Measurements from ENCODE around the gene MTA3.
"Not testable (repeated sequence)": the region's sequence is repeated elsewhere in the genome, so short reads cannot be mapped to it uniquely, and the experiment has no call there.

The MTA3 gene

DNA sequence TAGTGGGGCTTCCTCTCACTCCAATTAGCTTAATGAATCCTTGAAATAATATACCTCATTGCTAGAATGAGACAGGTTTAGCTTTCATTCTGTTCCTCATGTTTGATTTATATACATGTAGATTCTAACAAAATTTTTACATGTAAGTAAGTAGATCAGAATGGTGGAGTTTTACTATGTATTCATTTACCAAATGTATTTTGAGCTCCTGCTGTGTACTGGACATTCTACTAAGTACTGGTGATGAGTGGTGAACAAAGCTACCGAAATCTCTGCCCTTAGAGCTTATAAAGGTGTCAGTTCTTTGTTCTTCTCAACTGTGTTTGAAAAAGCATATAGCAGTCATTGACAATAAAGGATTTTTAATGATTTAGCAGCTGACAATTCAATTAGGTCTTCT, 19.7 kb downstream of the MTA3 start:
- no peak for DNase-seq (ENCODE audit: low read depth)
- TF ChIP-seq, protein P1, sequence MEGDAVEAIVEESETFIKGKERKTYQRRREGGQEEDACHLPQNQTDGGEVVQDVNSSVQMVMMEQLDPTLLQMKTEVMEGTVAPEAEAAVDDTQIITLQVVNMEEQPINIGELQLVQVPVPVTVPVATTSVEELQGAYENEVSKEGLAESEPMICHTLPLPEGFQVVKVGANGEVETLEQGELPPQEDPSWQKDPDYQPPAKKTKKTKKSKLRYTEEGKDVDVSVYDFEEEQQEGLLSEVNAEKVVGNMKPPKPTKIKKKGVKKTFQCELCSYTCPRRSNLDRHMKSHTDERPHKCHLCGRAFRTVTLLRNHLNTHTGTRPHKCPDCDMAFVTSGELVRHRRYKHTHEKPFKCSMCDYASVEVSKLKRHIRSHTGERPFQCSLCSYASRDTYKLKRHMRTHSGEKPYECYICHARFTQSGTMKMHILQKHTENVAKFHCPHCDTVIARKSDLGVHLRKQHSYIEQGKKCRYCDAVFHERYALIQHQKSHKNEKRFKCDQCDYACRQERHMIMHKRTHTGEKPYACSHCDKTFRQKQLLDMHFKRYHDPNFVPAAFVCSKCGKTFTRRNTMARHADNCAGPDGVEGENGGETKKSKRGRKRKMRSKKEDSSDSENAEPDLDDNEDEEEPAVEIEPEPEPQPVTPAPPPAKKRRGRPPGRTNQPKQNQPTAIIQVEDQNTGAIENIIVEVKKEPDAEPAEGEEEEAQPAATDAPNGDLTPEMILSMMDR (IDR thresholded peaks at IDR 0.05; ENCODE audit: control insufficient read depth, extremely low read depth, insufficient read depth) = no peak
- no peak overlapping the region for H3K4me3 ChIP-seq (ENCODE audit: low read depth, low read length)

DNA sequence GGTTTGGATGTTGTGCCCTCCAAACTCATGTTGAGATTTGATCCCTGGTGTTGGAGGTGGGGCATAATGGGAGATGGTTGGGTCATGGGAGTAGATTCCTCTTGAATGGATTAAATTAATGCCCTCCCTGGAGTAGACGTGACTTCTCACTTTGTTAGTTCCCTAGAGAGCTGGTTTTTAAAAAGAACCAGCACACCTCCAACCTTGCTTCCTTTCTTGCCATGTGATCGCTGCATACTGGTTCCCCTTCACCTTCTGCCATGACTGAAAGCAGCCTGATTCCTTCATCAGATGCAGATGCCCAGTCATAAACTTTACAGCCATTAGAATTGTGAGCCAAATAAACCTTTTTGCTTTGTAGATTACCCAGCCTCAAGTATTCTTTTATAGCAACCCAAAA, 21.7 kb downstream of the MTA3 start:
- TF ChIP-seq, protein P1 (IDR thresholded peaks at IDR 0.05; ENCODE audit: control insufficient read depth, extremely low read depth, insufficient read depth) = no peak
- H3K4me3 ChIP-seq (ENCODE audit: low read depth, low read length) = no peak overlapping the region
- DNase-seq (ENCODE audit: low read depth) = no peak

DNA sequence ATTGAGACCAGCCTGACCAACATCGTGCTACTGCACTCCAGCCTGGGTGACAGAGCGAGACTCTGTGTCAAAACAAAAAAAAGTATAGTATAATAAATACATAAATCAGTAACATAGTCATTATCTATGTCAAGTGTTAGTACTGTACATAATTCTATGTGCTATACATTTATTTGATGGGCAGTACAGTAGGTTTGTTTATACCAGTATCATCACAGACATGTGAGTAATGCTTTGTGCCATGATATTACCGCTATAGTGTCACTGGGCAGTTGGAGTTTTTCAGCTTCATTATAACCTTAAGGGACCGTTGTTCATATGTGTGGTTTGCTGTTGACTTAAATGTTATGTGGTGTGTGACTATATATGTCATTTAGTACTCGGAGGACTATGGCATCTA, 24.9 kb downstream of the MTA3 start:
- no peak for DNase-seq (ENCODE audit: low read depth)
- no peak overlapping the region for H3K4me3 ChIP-seq (ENCODE audit: low read depth, low read length)
- TF ChIP-seq, protein P1 (IDR thresholded peaks at IDR 0.05; ENCODE audit: control insufficient read depth, extremely low read depth, insufficient read depth) = no peak

DNA sequence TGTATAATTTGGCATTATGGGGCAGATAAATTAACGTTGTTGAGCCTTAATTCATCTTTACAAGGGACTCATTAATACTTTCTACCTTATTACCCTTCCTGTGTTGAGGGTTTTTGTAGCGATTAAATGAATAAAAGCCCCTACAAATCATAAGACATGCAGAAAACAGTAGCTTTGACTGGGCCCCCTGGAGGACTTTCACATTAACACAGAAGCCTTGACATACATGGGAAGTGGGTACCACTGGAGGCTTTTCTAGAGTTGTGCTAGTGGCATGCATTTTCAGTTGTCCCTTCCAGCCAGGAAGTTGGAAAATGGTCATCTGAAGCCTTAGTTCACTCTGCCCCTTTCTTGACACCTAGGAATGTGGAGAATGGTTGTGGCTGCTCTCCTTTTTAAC, 30.2 kb downstream of the MTA3 start:
- DNase-seq (ENCODE audit: low read depth) = no peak

DNA sequence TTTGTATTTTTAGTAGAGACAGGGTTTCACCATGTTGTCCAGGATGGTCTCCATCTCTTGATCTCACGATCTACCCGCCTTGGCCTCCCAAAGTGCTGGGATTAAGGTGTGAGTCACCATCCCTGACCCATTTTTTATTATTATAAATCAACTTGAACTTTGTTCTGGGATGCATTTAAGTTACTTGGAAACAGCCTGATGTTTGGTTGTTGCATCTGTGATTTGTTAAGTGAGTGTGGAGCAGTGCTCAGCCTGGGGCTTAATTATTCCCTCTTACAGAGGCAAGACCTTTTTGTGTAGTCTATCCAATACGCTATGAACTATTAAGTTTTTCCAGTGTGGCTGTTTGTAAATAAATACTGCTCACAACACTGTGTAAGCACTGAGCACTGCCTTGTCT, 32.6 kb downstream of the MTA3 start:
- no peak for DNase-seq (ENCODE audit: low read depth)
- TF ChIP-seq, protein P1 (IDR thresholded peaks at IDR 0.05; ENCODE audit: control insufficient read depth, extremely low read depth, insufficient read depth) = no peak
- H3K4me3 ChIP-seq (ENCODE audit: low read depth, low read length) = no peak overlapping the region

More for the DNA sequence above, 30.2 kb downstream of the MTA3 start:
- H3K4me3 ChIP-seq (ENCODE audit: low read depth, low read length) = no peak overlapping the region
- TF ChIP-seq, protein P1 (IDR thresholded peaks at IDR 0.05; ENCODE audit: control insufficient read depth, extremely low read depth, insufficient read depth) = no peak

DNA sequence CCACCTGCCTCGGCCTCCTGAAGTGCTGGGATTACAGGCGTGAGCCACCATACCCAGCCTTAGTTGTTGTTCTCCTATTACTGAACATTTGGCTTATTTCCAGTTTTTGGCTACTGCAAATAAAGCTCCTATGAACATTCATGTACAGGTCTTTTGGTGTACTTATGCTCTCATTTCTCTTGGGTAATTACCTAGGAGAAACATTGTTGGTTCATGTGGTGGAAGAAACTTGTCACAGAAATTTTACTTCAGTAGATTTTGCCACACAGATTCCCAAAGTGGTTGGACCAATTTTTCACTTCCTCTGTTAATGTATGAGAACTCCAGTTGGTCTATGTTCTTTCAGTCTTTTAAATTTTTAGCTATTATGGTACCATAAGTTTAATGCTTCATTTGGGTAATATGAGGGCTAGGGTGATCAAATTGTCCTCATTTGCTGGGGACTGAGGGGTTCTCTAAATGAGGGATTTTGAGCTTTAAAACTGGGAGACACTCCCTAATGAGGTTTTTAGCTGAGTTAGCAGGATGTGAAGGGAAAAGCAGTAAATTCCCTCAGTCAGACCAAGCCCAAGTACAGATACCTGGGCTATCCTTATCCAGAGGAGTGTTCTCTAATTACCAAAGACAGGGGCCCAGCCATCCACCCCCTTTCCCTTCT, 33.9 kb downstream of the MTA3 start:
- H3K4me3 ChIP-seq (ENCODE audit: low read depth, low read length) = no peak overlapping the region
- TF ChIP-seq, protein P1 (IDR thresholded peaks at IDR 0.05; ENCODE audit: control insufficient read depth, extremely low read depth, insufficient read depth) = no peak
- peak; percentile 22 for DNase-seq (ENCODE audit: low read depth)

DNA sequence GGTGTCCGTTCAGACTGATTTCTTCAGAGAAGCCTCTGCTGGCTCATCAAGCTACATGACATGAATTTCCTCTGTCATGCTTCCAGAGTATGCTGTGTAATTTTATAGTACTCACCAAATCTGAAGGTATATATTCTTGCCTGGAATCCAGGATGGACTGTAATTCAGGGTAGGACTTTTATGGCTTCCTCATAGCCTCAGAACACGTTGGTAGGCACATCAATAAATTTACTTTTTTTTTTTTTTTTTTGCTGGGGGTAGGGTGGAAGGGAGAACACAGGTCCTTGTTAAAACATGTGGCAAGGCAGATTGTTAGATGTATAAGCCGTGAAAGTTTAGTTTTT, 34.4 kb downstream of the MTA3 start:
- H3K4me3 ChIP-seq (ENCODE audit: low read depth, low read length) = no peak overlapping the region
- TF ChIP-seq, protein P1 (IDR thresholded peaks at IDR 0.05; ENCODE audit: control insufficient read depth, extremely low read depth, insufficient read depth) = no peak
- no peak for DNase-seq (ENCODE audit: low read depth)

DNA sequence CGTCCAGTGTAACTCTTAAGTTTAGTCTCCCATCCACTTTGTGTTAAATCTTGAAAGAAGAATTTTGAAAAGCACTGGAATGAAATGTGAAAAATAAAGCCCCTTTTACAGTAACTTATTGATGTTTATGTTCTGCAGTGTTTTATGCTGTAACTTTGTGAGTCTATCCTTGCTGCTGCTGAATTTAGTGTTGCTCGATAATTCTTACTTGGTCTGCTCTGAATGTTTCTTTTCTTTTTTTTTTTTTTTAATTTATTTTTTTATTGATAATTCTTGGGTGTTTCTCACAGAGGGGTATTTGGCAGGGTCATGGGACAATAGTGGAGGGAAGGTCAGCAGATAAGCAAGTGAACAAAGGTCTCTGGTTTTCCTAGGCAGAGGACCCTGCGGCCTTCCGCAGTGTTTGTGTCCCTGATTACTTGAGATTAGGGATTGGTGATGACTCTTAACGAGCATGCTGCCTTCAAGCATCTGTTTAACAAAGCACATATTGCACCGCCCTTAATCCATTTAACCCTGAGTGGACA, 36.0 kb downstream of the MTA3 start:
- not testable (repeated sequence) for DNase-seq (ENCODE audit: low read depth); H3K4me3 ChIP-seq (ENCODE audit: low read depth, low read length)

DNA sequence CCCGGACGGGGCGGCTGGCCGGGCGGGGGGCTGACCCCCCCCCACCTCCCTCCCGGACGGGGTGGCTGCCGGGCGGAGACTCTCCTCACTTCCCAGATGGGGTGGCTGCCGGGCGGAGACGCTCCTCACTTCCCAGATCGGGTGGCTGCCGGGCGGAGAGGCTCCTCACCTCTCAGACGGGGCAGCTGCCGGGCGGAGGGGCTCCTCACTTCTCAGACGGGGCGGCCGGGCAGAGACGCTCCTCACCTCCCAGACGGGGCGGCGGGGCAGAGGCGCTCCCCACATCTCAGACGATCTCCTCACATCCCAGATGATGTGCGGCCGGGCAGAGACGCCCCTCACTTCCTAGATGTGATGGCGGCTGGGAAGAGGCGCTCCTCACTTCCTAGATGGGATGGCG, 37.7 kb downstream of the MTA3 start:
- not testable (repeated sequence) for H3K4me3 ChIP-seq (ENCODE audit: low read depth, low read length); DNase-seq (ENCODE audit: low read depth)

Data from LNCaP clone FGC (cell line).